NB4 (cell line): ENCODE measurements around the gene PRPF6.

Experiments
- DNase-seq: peaks from one replicate; pipeline ENCODE4 v3.0.0; 2010; ENCODE audit warnings: low read depth
- H3K4me3 ChIP-seq: one replicate; pipeline ENCODE4 v1.5.1; 2011; ENCODE audit warnings: mild to moderate bottlenecking, low read depth, low read length, moderate library complexity
- MYC ChIP-seq: IDR thresholded peaks from 2 replicates; pipeline ENCODE4 v1.6.1; 2011; ENCODE audit warnings: low read depth, low read length
- POLR2A ChIP-seq: IDR thresholded peaks from 2 replicates; pipeline ENCODE4 v1.6.1; 2011; ENCODE audit warnings: mild to moderate bottlenecking; ENCODE audit not compliant: insufficient read length; ENCODE audit errors: extremely low read depth
- TF ChIP-seq, protein P1 (sequence below): IDR thresholded peaks from 2 replicates; pipeline ENCODE4 v1.6.1; 2011; ENCODE audit warnings: low read depth, low read length
- TF ChIP-seq, protein P2 (sequence below): IDR thresholded peaks from one replicate; pipeline ENCODE4 v1.5.1; 2012; ENCODE audit warnings: low read depth, low read length

The PRPF6 gene

DNA sequence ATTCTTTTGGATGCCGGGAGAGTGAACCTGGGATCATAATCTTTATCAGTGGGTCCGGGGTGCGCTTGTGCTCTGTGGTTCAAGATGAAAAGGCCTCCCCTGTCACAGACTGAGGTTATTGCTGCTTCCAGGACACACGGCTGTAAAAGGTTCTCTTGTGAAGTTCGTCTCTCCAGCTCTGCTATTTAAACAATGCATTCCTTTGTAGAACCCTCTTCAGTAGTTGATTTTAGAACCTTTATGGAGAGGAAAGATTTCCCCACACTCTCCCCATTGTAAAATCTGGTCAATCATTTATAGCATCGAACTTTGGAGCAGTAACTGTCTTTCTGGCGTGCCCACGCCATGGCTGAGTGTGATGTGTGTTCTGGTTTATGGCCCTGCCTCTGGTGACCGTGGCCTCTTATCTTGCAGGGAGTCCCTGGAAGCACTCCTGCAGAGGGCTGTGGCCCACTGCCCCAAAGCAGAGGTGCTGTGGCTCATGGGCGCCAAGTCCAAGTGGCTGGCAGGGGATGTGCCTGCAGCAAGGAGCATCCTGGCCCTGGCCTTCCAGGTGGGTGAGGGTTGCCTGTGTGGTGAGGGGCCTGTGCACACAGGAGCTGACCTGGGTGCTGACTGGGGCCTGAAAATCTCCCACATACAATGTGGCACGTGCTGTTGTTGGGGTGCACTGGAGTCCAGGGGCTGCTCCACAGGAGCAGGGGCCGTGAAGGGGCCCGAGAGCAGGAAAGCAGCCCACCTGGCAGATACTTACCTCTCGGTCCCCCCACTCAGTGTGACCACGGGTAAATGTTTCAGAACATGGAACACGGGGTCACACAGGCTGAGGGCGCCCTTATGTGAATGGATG is 43.4 kb downstream of the PRPF6 start:
- TF ChIP-seq, protein P1, sequence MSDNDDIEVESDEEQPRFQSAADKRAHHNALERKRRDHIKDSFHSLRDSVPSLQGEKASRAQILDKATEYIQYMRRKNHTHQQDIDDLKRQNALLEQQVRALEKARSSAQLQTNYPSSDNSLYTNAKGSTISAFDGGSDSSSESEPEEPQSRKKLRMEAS, result no peak
- TF ChIP-seq MYC (no peak), POLR2A (no peak)
- TF ChIP-seq, protein P2, sequence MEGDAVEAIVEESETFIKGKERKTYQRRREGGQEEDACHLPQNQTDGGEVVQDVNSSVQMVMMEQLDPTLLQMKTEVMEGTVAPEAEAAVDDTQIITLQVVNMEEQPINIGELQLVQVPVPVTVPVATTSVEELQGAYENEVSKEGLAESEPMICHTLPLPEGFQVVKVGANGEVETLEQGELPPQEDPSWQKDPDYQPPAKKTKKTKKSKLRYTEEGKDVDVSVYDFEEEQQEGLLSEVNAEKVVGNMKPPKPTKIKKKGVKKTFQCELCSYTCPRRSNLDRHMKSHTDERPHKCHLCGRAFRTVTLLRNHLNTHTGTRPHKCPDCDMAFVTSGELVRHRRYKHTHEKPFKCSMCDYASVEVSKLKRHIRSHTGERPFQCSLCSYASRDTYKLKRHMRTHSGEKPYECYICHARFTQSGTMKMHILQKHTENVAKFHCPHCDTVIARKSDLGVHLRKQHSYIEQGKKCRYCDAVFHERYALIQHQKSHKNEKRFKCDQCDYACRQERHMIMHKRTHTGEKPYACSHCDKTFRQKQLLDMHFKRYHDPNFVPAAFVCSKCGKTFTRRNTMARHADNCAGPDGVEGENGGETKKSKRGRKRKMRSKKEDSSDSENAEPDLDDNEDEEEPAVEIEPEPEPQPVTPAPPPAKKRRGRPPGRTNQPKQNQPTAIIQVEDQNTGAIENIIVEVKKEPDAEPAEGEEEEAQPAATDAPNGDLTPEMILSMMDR, result no peak
- H3K4me3 ChIP-seq, result no peak overlapping the region
- no peak for DNase-seq

DNA sequence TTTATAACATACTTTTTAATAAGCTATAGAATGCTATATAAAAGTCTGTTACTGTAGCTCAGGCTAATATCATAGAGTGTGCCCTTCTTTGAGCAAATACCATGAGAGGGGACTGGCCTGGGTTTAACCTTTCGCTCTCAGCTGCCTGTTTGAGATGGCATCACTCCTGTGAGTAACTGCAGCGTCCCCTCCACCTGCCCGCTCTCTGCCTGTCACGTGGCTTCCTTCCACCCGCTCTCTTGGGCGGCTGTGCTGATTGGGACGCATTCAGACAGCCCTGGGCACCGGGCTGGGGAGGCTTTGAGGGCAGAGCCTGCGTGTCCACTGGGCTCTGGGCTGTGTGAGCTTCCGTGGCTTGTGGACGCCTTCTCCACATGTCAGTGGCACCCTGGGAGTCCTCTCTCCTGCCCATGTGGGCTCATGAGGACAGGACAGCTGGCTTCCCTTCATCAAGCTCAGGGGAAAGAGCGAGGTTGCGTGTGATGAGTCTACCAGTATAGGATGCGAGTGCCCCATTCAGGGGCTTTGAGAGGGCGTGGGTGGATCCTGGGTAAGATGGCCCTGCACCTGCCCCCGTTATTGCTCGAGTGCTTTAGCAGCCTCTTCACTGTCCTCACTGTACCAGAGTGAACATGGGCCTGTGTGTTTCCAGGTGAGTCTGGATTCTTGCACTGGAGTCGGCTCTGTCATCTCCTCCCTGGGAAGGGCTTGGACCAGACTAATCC is 44.3 kb downstream of the PRPF6 start:
- TF ChIP-seq MYC, result no peak
- TF ChIP-seq, protein P1, result no peak
- no peak overlapping the region for H3K4me3 ChIP-seq
- no peak for DNase-seq

DNA sequence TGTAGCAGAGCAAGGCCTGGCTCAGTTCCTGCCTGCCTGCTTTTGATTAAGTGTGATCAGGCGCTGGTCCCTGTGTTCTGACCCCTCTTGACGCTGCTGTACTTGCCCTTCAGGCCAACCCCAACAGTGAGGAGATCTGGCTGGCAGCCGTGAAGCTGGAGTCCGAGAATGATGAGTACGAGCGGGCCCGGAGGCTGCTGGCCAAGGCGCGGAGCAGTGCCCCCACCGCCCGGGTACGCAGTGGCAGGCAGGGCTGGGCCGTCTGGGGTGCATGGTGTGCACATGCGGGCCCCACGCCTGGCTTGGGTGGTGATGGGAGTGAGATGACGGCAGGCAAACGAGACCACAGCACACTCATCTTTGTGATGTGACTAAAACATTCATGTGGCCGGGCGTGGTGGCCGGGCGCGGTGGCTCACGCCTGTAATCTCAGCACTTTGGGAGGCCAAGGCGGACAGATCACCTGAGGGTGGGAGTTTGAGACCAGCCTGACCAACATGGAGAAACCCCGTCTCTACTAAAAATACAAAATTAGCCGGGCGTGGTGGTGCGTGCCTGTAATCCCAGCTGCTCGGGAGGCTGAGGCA is 45.0 kb downstream of the PRPF6 start:
- DNase-seq, result no peak

DNA sequence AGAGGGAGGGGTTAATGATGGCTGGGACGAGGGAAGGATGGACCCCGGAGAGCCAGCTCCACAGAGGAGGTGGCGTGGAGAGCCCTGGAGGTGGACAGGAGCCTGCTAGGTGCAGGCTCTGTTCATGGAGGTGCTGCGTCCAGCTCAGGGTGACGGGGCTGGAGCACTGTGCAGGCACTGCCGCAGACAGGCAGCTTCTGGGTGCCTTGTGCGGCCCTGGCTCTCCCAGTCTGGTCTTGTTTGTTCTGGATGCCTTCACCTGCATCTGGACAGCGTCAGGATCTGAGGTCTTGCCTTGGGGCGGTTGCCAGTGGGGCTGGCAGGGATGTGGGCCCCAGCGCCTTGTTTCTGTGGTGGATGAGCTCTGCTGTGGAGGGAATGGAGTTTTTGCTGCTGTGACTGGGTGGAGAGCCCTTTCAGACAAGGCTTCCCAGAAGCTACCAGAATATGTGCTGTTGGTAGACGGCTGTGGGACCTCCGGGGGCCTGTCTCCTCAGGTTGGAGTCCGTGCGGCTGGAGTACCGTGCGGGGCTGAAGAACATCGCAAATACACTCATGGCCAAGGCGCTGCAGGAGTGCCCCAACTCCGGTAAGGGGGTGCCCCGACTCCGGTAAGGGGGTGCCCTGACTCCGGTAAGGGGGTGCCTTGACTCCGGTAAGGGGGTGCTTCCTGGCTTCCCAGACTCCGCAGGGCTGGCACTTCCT is 47.2 kb downstream of the PRPF6 start:
- DNase-seq, result no peak
- no peak for TF ChIP-seq POLR2A
- no peak for TF ChIP-seq MYC
- TF ChIP-seq, protein P2, result no peak
- TF ChIP-seq, protein P1, result no peak
- no peak overlapping the region for H3K4me3 ChIP-seq

More for the DNA sequence above, 45.0 kb downstream of the PRPF6 start:
- H3K4me3 ChIP-seq, result no peak overlapping the region
- TF ChIP-seq POLR2A, result no peak
- TF ChIP-seq MYC, result no peak
- TF ChIP-seq, protein P2, result no peak
- TF ChIP-seq, protein P1, result no peak

DNA sequence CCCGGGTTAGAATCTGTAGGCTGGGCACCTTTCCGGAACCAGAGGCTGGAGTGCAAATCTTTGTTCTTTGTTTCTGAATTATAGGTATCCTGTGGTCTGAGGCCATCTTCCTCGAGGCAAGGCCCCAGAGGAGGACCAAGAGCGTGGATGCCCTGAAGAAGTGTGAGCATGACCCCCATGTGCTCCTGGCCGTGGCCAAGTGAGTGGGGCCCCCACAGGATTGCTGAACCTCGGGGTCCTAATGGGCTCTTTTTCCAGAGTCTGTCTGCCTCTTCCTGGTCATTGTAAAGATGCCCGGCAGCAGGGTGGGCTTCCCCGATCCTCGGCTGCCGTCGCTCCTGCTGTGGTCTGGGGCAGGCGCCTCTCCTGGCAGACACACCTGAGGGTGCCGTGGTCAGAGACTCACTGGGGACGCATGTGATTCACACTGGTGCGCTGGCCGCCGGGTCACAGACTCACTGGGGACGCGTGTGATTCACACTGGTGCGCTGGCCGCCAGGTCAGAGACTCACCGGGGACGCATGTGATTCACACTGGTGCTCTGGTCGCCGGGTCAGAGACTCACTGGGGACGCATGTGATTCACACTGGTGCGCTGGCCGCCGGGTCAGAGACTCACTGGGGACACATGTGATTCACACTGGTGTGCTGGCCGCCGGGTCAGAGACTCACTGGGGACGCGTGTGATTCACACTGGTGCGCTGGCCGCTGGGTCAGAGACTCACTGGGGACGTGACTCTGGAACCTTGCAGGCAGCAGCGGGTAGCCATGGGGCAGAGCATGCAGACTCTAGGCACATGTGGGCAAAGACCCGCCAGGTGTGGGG is 48.6 kb downstream of the PRPF6 start:
- no peak for DNase-seq
- no peak overlapping the region for H3K4me3 ChIP-seq
- TF ChIP-seq, protein P2, result no peak
- no peak for TF ChIP-seq MYC
